SJSA1 (cell line): ENCODE measurements around the gene ABLIM2. TPM values are rescaled to one million over a fixed set of nuclear protein-coding genes. Genes with fewer than 3 reads are reported as not detected.

ENCODE experiments used
- DNase-seq, 2 experiments: peaks; one replicate each; pipeline ENCODE4 v3.0.0-alpha.2; 2015 to 2020; ENCODE audit warnings: low spot score in 2 of 2, low read depth in 1 of 2
- H3K27ac ChIP-seq: fragments of 250-450 bp; sonication (Bioruptor Pico); 2 replicates; pipeline ENCODE4 v1.5.1; 2020; ENCODE audit warnings: mild to moderate bottlenecking, moderate library complexity
- H3K27me3 ChIP-seq: fragments of 250-450 bp; sonication (Bioruptor Pico); replicated peaks from 2 replicates; pipeline ENCODE4 v1.5.1; 2020; ENCODE audit warnings: mild to moderate bottlenecking, moderate library complexity
- H3K36me3 ChIP-seq: fragments of 250-450 bp; sonication (Bioruptor Pico); 2 replicates; pipeline ENCODE4 v1.5.1; 2020; ENCODE audit warnings: mild to moderate bottlenecking
- H3K4me1 ChIP-seq: fragments of 250-450 bp; sonication (Bioruptor Pico); replicated peaks from 2 replicates; pipeline ENCODE4 v1.6.1; 2021; ENCODE audit warnings: mild to moderate bottlenecking
- H3K4me3 ChIP-seq: fragments of 250-450 bp; sonication (Bioruptor Pico); 2 replicates; pipeline ENCODE4 v1.5.1; 2020; ENCODE audit warnings: mild to moderate bottlenecking
- H3K9me3 ChIP-seq: fragments of 250-450 bp; sonication (Bioruptor Pico); replicated peaks from 2 replicates; pipeline ENCODE4 v1.5.1; 2020; ENCODE audit warnings: mild to moderate bottlenecking
- total RNA-seq: library from RNA; depleted of rRNA; stranded (reverse); fragments of >200 nt; shearing (Covaris generic); gene quantifications from 2 replicates; pipeline ENCODE4 v1.2.3, GENCODE V29; 2014

Gene ABLIM2
- total RNA-seq, 1 experiment from 2014 or later = 0.13 TPM

DNA sequence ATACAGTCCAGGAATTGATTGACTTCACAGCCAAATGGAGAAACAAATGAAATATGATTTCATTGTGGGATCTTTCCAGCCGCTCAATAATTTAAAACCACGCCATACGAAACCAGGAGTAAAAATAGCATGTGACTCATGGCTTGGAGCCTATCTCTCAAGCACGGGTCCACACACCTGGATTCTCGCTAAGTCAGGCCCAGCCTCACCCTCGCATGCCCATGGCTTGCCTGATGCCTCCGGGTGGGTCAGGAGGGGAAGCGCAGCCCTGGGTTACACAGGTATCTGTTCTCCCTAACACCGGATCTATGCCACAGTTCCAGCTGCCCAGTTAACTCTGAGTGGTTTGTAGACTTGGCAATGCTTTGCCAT, 5.6 kb upstream of the ABLIM2 start:
- DNase-seq = no peak
- H3K4me3 ChIP-seq = no peak overlapping the region
- H3K36me3 ChIP-seq = no peaks in the 10 kb centered on the region
- H3K27me3 ChIP-seq = peaks cover 26% of the 10 kb centered on the region
- H3K4me1 ChIP-seq = peaks cover 5% of the 10 kb centered on the region
- peaks cover 11% of the 10 kb centered on the region for H3K9me3 ChIP-seq
- no peak overlapping the region for H3K27ac ChIP-seq

DNA sequence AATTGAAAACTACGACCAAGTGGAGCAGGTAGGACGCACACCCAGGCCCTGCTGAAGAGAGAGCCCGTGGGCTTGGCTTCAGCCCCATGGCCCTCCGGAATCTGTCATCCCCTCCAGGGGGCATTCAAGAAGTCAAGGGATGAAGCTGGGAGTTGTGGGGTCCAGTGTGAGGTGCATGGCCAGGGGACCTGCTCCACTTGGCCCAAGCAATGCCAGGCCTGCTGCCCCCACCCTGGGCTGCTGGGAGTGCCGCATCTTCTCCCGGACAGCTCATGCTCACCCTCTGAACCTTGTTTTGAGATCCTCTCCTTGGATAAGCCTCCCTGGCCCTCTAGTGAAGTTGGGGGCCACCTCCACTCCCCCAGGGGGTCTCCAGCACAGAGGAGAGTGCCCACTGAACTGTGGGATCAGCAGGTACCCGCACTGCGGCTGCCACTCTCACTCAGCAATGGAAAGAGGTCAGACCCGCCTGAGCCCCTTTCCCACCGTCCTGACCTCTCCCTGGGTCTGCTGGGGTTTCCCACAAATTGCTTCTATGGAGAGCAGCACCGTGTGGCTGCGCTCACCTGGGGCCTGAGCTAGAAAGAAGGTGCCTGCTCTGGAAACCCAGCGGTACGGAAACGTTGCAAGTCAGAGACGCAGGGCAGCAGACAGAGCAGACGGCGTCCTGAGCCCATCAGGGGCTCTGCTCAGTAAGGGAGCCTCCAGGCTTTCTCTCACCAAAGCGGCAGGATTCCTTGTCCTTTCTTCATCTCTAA, 5.0 kb upstream of the ABLIM2 start:
- Histone ChIP-seq H3K36me3 (no peaks in the 10 kb centered on the region), H3K9me3 (peaks cover 9% of the 10 kb centered on the region), H3K4me1 (peaks cover 8% of the 10 kb centered on the region), H3K27ac (no peak overlapping the region), H3K4me3 (no peak overlapping the region), H3K27me3 (peaks cover 26% of the 10 kb centered on the region)
- no peak for DNase-seq

DNA sequence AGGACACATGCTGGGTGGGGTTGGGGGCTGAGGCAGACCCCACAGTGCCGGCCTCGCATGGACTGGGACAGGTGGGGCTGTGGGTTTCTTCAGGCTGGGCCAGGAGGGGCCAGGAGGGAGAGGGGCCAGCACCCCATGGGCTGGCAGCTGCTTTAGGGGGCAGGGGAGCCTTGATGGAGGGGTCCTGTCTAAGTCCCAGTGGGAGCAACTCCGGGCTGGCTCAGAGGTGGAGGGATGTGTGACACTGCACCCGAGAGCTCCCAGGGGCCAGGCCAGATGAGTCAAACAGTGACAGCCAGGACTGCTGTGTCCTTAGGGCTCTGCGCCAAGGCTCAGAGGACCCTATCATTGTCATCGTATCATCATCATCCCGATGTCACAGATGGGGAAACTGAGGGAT, 4.4 kb upstream of the ABLIM2 start:
- H3K9me3 ChIP-seq = peaks cover 8% of the 10 kb centered on the region; the same call in 1 of the 2 replicates
- no peak overlapping the region for H3K27ac ChIP-seq
- no peak for DNase-seq
- H3K36me3 ChIP-seq = no peaks in the 10 kb centered on the region
- peaks cover 14% of the 10 kb centered on the region for H3K4me1 ChIP-seq
- no peak overlapping the region for H3K4me3 ChIP-seq
- H3K27me3 ChIP-seq = peaks cover 32% of the 10 kb centered on the region

DNA sequence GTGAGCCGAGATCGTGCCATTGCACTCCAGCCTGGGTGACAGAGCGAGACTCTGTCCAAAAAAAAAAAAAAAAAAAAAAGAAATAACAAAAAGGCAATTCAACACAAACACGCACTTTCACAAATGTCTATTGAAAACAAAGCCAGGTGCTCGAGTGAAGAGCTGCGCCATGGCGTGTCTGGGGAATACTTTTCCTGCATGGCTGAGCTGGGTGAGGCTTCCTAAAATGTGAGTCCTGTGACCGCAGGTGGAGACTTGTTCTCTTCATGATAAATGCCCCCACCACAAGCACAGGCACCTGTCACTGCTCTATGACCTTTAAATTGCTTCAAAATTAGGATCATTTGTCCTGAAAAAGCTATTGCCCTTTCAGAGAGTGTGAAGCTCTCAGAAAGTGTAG, 4.0 kb upstream of the ABLIM2 start:
- no peak overlapping the region for H3K4me3 ChIP-seq
- H3K4me1 ChIP-seq = peaks cover 16% of the 10 kb centered on the region
- peaks cover 32% of the 10 kb centered on the region for H3K27me3 ChIP-seq
- H3K36me3 ChIP-seq = no peaks in the 10 kb centered on the region
- DNase-seq = no peak
- H3K27ac ChIP-seq = no peak overlapping the region
- H3K9me3 ChIP-seq = peaks cover 5% of the 10 kb centered on the region; the same call in 1 of the 2 replicates

DNA sequence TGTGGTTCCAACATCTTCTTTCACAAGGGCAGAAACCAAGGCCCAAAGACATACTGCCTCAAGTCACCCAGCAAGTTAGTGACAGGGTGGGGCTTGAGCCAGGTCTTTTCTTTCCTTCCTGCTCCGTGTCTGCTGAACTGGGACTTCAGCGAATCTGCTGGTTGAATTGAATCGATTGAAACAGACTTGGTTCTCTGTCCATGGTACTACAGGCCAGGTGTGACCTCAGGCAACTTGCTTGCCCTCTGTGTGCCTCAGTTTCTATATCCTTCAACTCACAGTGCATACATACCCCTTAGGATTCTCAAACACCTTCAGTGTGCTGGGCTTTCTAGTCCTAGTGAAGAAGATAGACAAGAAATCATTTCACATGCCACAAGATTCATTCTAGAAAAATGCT, 2.0 kb upstream of the ABLIM2 start:
- Histone ChIP-seq H3K4me1 (peaks cover 16% of the 10 kb centered on the region), H3K9me3 (peaks cover 5% of the 10 kb centered on the region; the same call in 1 of the 2 replicates), H3K27ac (no peak overlapping the region), H3K4me3 (no peak overlapping the region), H3K27me3 (peaks cover 46% of the 10 kb centered on the region), H3K36me3 (no peaks in the 10 kb centered on the region)
- DNase-seq = no peak

DNA sequence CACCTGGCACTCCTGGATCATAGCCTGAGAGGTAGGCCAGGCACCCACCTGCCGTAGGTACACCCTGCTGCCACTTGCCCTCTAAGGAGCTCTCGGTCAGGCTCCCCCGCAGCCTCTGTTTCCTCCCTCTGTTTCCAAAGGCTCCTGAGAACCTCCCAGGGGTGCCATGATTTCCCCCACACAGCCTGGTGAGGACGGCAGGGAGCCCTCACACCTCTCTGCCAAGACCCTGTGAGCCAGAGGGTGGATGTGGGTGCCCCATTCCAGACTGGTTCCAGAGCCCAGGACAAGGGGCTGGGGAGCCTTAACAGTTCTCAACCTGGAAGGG, 1.6 kb upstream of the ABLIM2 start:
- peaks cover 49% of the 10 kb centered on the region for H3K27me3 ChIP-seq
- H3K4me3 ChIP-seq = no peak overlapping the region
- no peaks in the 10 kb centered on the region for H3K36me3 ChIP-seq
- DNase-seq = no peak
- H3K27ac ChIP-seq = no peak overlapping the region
- H3K9me3 ChIP-seq = peaks cover 5% of the 10 kb centered on the region; the same call in 1 of the 2 replicates
- H3K4me1 ChIP-seq = peaks cover 16% of the 10 kb centered on the region

DNA sequence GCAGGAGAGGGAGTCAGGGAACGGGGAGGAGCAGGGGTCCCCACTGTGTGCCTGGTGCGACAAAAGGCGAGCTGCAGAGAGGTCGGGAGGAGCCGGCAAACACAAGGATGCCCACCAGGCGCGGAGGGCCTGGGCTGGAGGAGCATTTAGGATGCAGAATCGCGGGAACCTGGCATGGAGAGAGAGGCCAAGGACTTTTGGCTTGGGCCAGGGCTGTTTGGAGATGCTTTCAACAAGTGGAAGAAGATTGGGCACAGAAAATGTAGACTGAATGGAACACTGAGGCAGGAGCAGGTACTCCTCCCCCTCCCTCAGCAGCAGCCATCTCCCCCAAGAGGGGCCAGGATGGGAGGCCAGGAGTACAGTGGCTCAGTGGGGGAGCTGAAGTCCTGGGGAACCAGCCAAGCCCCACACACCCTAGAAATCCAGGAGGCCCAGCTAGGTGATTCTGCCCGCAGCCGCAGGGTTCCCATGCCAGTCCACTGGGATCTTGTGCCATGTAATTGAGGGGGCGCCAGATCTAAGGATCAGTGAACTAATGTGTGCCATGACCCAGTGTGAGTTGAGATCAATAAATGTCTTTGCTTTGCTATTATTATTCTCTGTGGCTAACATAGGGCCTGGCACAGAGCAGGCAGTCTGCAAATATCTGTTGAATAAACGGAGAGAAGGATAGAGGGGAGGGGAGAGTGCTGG, 1.1 kb upstream of the ABLIM2 start:
- peaks cover 51% of the 10 kb centered on the region for H3K27me3 ChIP-seq
- H3K9me3 ChIP-seq = peaks cover 5% of the 10 kb centered on the region; the same call in 1 of the 2 replicates
- no peaks in the 10 kb centered on the region for H3K36me3 ChIP-seq
- no peak overlapping the region for H3K27ac ChIP-seq
- H3K4me1 ChIP-seq = peaks cover 16% of the 10 kb centered on the region
- H3K4me3 ChIP-seq = peak overlapping the region; percentile 51
- no peak for DNase-seq

DNA sequence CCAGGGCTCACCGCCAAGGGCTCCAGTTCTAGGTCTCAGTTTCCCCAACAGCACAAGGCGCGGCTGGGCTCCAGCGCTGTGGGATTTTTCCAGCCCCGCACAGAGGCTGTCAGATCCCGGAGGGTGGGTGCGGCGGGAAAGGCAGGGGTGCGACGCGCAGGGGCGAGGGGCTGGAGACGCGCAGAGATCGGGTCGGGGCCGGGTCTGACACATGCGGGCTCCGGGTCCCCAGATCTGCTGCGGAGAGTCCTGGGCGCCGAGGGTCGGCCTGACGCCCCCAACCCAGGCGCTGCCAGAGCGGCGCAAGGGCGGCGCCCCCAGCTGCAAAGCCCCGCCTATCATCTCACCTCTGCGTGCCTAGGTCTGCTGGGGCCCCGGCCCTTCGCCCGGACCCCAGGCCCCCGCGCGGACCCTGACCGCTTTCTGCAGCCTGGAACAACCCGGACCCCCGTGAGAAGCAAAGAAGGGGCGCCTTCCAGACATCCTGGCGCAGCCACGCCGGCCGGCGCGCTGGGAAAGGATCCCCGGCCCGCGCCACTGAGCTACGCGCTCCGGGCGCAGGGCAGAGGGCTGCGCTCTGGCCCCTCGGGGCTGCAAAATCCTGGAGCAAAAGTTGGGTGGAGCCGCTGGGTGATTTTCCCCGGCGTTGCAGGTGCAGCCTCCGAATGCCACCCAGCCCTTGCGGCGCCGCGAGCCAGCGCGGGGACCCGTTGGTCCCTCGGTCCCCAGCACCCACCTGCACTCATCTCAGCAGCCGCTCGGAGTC, 486 bp downstream of the ABLIM2 start:
- peaks cover 46% of the 10 kb centered on the region for H3K27me3 ChIP-seq
- H3K9me3 ChIP-seq = peaks cover 5% of the 10 kb centered on the region; the same call in 1 of the 2 replicates
- H3K4me1 ChIP-seq = peaks cover 16% of the 10 kb centered on the region
- DNase-seq = no peak
- H3K36me3 ChIP-seq = no peaks in the 10 kb centered on the region
- H3K27ac ChIP-seq = no peak overlapping the region
- H3K4me3 ChIP-seq = peak overlapping the region; percentile 51

DNA sequence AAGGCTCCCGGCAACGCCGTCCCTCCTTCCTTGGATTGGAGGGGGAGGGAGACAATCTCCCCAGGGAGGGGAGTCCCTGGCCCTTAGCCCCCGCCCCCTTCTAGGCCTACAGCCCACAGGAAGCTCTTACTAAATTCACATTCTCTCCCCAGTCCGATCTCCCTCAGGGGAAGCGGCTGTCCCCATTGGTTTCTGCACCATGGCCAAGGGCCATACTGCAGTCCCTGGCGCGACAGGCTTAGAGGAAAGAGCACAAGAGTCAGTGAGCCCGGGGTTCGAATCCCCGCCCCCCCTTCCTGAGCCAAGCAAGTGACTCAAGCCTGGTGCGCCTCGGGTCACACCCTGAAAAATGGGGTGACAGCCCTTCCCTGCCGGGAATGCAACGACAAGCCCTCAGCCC, 1.1 kb downstream of the ABLIM2 start:
- no peak for DNase-seq
- Histone ChIP-seq H3K27ac (no peak overlapping the region), H3K27me3 (peaks cover 52% of the 10 kb centered on the region), H3K4me1 (peaks cover 16% of the 10 kb centered on the region), H3K4me3 (no peak overlapping the region), H3K36me3 (no peaks in the 10 kb centered on the region), H3K9me3 (peaks cover 5% of the 10 kb centered on the region; the same call in 1 of the 2 replicates)

DNA sequence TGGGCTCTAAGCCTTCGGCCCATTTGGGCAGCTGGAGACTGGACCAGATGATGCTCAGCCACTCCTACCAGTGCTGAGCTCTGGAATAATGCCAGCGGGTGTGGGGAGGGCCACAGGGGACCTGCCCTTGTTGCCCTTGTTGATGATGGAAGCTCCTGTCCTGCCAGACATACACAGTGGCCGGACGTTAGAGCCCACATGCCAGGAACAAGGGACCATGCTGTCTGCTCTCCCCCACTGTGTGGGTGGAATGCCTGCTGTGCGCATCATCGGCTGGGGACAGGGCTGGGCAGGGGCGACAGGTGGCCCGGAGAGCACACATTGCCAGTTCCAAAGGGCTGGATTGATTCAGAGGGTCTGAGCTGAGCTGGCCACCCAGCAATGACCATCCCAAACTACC, 2.0 kb downstream of the ABLIM2 start:
- DNase-seq = no peak
- Histone ChIP-seq H3K9me3 (peaks cover 5% of the 10 kb centered on the region; the same call in 1 of the 2 replicates), H3K4me1 (peaks cover 16% of the 10 kb centered on the region), H3K4me3 (no peak overlapping the region), H3K36me3 (no peaks in the 10 kb centered on the region), H3K27me3 (peaks cover 55% of the 10 kb centered on the region), H3K27ac (no peak overlapping the region)

DNA sequence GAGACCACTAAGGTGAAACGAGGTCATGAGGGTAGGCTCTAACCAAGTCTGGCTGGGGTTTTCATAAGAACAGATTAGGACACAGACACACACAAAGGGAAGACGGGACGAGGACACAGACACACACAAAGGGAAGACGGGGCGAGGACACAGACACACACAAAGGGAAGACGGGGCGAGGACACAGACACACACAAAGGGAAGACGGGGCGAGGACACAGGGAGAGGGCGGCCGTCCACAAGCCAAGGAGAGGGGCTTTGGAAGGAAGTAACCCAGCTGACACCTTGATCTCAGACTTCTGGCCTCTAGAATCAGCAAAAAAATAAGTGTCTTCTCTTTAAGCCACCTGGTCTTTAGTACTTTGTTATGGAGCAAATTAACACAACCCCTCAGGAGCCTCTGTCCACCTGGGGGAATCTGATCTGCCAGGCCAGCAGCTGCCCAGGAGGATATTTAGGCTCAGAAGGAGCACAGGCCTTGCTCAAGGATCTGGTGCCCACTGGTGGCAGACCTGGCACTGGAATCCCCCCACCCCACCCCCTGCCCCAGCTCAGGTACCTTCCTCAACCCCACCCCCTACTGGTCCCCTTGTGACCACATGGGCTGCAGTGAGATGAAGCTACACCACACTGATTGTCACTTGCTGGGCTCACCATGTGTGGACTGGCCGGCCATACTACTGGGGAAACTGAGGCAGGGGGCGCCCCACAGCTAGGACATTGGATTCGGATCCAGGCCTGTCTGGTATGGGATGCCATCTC, 2.8 kb downstream of the ABLIM2 start:
- H3K4me1 ChIP-seq = peaks cover 16% of the 10 kb centered on the region
- no peak overlapping the region for H3K4me3 ChIP-seq
- no peaks in the 10 kb centered on the region for H3K36me3 ChIP-seq
- peaks cover 5% of the 10 kb centered on the region; the same call in 1 of the 2 replicates for H3K9me3 ChIP-seq
- no peak overlapping the region for H3K27ac ChIP-seq
- peaks cover 58% of the 10 kb centered on the region for H3K27me3 ChIP-seq
- no peak for DNase-seq

DNA sequence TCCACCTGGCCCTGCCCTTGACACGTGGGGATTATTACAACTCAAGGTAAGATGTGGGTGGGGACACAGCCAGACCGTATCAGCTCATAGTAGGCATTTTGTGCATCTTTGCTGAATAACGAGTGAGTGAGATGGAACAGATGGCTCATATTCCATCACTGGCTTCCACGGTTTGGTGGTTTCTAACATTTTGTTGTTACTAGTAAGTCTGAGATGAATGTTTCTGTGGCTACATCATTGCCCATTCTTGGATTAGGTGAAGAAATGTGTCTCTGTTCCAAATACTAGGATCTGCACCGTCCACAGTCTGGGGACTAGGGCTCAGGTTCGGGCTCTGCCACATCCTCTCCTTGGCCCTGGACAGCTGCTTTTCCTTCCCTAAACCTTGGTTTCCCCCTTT, 3.6 kb downstream of the ABLIM2 start:
- Histone ChIP-seq H3K4me1 (peaks cover 16% of the 10 kb centered on the region), H3K36me3 (no peaks in the 10 kb centered on the region), H3K9me3 (peaks cover 5% of the 10 kb centered on the region; the same call in 1 of the 2 replicates), H3K27ac (no peak overlapping the region), H3K27me3 (peaks cover 66% of the 10 kb centered on the region), H3K4me3 (no peak overlapping the region)
- no peak for DNase-seq

DNA sequence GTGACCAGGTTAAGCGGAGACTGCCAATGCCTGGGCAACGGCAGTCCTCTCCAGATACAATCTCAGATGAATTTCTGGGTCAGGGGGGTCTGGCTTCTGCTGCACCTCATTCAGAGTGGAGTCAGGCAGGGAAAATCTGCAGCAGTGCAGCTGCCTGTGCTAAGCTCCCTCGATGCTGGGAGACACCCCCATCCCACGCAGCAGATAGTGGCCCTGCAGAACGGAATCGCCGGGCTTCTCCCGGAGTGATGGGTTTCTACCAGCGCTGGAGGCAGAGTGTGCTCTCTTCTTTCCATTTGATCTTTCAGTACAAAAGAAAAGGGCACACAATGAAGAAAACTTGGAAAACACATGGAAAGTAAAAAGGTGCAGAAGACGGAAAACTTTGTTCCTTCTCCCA, 5.2 kb downstream of the ABLIM2 start:
- Histone ChIP-seq H3K4me3 (no peak overlapping the region), H3K4me1 (peaks cover 6% of the 10 kb centered on the region), H3K27ac (no peak overlapping the region), H3K9me3 (peaks cover 4% of the 10 kb centered on the region; the same call in 1 of the 2 replicates), H3K36me3 (no peaks in the 10 kb centered on the region), H3K27me3 (peaks cover 67% of the 10 kb centered on the region)
- DNase-seq = no peak
